Germinal center (tissue), 1 donor: ENCODE data around the gene CTLA4.
"Not testable (repeated sequence)": the region's sequence is repeated elsewhere in the genome, so short reads cannot be mapped to it uniquely, and the experiment has no call there.

Experiments
- DNase-seq: peaks from one replicate; pipeline ENCODE4 v3.0.0; 2012; ENCODE audit warnings: mixed read lengths, low spot score

The CTLA4 gene

DNA sequence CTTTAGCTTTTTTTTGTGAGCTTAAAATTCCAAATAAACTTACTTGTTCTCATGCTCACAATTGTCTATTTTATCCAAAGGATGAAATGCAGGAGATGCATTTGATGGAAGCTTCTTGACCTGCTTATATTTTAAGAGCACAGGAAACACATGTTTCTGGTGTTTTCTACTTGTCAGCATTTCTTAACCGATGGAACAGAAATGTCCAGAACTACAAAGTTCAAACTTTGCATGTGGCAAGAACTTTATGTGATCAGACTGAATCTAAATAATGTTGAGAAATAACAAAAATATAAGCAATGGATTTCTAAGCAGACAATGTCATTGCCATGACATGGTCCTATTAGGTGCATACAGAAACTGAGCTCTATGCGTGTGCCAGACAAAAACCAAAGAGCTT, 9.9 kb upstream of the CTLA4 start:
- no peak for DNase-seq

DNA sequence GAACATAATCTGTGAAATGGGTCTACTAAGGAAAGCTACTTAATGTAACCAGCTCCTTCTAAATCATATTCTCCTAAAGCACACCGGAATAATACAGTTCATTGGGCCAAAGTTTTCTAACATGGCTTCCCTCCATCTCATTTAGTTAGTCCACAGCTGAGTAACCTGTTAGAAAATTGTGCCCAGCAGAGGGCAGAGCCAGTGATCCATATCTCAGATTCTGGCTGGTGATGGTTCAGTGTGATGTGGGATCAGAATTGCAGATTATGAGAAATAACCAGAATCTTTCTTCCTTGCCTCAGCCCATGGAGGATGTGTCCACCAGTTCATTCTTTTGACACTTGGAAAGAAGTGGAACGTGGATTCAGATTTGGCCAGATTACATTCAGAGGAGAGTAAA, 9.4 kb upstream of the CTLA4 start:
- no peak for DNase-seq

DNA sequence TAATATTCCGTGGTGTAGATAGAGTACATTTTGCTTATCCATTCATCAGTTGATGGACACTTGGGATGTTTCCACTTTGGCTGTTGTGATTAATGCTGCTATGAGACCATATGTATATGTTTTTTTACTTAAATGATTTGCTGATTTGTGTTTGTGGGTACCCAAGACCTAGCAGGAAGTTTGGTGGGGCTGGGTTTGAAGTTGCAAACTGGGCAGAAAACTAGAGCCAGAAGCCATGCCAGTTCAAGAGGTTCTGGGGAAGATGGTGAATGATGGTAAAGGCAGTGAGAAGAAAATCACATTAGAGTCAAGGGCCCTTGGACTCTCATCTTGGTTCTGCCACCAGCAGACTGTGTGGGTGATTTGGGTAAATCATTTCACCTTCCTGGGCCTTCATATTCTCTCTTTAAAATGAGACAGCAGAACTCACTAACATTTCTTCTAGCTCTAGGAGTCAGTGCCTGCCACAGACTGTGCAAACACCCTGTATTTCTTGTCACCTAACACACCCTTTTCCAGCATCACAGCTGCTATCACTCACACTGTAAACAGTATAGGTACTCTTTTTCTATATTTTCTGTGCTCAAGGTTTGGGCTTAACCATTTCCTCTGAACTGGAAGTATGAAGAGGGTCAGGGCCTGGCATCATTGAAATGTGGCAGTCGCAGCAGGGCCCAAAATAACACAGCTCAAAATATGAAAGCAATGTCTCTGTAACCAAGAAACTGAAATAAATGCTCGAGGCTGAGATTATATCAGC, 8.4 kb upstream of the CTLA4 start:
- no peak for DNase-seq

DNA sequence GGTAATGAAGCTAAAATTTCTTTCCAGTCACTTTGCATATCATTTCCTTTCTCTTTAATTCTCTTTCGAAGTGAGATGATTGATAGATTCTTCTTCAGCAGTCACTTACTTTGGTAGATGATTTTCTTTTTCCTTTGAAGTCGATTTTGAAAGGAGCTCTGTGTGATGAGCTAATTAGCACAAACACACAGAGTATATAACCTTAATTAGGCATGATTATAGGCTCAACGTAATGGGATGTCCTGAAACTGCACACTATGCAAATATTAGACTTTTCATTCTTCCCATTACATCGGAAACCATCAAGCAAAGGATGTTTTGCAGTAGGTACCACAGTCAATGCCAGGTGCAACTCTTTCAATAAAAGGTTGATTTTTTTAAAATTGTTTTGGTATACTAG, 6.4 kb upstream of the CTLA4 start:
- no peak for DNase-seq

DNA sequence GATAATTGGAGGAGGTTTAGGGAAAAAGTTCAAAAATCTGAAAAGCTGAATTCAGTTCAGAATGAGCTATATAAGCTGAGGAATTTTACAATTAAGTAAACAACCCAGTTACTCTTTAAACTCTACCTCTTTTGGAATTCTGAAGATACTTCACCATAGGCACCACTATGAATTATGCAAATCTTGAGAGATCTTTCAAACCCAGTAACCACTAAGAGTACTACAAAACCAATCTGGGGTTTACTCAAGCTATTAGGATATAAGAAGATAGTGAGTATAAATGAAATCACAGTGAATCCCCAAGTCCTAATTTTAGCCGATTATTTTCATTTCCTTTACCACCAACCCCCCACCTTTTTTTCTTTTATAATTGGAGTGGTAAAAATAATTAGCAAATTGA, 6.0 kb upstream of the CTLA4 start:
- no peak for DNase-seq

DNA sequence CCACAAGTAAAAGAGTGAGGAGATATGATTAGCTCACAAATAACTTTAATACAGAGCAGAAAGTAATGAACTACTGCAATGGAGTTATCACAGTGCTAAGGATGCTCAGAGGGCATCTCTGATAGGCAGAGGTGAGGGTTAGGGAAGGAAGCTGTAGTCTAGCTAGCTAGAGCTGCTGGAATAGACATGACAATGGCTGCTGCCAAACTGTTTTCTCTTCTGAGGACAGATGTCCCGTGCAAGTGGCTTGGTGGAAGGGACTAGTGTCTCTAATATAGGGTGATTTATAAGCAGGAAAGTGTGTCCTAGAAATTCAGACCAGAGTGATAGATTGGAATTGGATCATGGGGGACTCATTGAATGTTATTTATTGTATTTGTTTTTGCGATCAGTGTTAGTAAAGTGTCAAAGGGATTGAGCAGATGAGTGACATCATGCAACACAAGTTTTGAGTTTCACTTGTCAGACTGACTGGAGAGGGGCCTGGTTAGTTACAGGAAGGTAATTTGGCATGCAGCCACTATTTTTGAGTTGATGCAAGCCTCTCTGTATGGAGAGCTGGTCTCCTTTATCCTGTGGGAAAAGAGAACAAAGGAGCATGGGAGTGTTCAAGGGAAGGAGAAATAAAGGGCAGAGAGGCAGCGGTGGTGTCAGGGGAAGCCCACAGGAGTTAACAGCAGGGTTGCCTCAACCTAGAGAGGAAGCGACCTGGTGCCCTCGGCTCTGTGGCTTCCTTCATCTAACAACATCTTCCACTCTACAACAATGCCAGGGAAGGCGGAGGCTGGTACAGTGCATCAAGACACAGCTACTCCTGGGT, 1.9 kb downstream of the CTLA4 start:
- DNase-seq, result no peak

DNA sequence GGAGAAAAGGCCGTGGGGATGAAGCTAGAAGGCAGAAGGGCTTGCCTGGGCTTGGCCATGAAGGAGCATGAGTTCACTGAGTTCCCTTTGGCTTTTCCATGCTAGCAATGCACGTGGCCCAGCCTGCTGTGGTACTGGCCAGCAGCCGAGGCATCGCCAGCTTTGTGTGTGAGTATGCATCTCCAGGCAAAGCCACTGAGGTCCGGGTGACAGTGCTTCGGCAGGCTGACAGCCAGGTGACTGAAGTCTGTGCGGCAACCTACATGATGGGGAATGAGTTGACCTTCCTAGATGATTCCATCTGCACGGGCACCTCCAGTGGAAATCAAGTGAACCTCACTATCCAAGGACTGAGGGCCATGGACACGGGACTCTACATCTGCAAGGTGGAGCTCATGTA, 2.9 kb downstream of the CTLA4 start:
- no peak for DNase-seq

DNA sequence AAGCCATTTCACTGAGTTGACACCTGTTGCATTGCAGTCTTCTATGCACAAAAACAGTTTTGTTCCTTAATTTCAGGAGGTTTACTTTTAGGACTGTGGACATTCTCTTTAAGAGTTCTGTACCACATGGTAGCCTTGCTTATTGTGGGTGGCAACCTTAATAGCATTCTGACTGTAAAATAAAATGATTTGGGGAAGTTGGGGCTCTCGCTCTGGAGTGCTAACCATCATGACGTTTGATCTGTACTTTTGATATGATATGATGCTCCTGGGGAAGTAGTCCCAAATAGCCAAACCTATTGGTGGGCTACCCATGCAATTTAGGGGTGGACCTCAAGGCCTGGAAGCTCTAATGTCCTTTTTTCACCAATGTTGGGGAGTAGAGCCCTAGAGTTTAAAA, 3.4 kb downstream of the CTLA4 start:
- no peak for DNase-seq

DNA sequence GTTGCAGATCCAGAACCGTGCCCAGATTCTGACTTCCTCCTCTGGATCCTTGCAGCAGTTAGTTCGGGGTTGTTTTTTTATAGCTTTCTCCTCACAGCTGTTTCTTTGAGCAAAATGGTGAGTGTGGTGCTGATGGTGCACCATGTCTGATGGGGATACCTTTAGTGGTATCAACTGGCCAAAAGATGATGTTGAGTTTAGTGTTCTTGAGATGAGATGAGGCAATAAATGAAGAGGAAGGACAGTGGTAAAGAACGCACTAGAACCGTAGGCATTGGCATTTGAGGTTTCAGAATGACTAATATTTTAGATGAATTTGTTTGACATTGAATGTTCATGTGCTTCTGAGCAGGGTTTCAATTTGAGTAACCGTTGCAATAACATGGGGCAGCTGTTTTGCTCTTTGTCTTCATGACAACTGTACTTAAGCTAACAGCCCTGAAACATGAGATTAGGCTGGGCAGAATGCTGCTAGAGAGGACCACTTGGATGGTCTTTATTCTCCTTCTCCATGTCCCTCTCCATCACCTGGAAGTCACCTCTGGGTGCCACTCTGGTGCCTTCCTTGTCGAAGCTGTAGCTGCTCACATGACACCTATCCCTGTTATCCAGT, 3.9 kb downstream of the CTLA4 start:
- no peak for DNase-seq

DNA sequence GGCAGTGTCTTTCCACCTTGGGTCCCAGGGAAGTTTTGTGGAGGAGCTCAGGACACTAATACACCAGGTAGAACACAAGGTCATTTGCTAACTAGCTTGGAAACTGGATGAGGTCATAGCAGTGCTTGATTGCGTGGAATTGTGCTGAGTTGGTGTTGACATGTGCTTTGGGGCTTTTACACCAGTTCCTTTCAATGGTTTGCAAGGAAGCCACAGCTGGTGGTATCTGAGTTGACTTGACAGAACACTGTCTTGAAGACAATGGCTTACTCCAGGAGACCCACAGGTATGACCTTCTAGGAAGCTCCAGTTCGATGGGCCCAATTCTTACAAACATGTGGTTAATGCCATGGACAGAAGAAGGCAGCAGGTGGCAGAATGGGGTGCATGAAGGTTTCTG, 5.9 kb downstream of the CTLA4 start:
- DNase-seq, result no peak

DNA sequence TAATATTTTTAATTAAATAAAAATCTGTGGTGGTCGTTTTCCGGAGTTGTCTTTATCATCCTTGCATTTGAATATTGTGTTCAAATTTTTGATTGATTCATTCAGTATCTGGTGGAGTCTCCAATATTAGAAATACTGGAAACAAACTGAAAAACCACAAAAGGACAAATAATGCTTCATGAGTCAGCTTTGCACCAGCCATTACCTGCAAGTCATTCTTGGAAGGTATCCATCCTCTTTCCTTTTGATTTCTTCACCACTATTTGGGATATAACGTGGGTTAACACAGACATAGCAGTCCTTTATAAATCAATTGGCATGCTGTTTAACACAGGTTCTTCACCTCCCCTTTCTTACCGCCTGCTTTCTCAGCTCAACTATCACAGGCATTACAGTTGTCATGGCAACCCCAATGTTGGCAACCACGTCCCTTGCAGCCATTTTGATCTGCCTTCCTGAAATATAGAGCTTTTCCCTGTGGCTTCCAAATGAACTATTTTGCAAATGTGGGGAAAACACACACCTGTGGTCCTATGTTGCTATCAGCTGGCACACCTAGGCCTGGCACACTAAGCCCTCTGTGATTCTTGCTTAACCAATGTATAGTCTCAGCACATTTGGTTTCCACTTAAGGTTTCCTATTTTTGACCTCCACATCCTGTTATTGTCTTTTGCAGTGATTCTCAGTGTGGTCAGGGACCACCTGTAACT, 6.5 kb downstream of the CTLA4 start:
- DNase-seq, result no peak

DNA sequence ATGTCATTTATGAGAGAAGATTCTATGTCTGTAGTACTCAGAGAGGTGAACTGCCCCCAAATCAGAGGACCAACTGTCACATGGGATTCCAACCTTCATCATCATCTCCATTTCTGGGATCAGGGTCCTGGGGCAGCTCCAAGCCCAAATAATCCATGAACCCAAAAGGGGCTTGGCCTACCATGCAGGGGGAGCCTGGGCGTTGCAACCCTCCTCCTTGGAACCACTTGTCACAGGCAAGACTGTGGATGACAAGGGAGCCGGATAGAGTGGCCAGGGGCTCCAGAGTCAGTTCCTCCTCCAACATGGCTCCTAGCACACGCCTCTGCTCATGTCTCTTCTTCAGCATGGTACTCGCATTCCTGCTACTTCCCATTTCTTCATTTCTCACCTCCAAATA, 7.9 kb downstream of the CTLA4 start:
- no peak for DNase-seq

DNA sequence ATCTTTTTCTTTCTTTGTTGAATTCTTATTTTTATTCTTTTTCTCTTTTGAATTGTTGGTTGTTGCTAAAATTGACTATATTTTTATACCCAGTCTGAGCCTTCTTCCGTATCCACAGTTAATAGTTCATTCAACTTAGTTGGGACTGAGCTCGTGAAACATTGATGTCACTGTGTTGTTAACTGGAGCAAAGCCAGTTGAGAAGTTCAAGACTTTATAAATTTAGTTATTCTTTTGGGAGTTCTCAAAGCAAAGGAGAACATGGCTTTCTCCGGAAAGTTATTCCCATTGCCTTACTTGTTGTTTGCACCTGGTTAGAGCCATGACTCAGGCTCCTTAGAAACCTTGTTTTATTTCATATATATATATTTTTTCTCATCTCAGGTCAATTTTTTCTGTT, 8.8 kb downstream of the CTLA4 start:
- no peak for DNase-seq

DNA sequence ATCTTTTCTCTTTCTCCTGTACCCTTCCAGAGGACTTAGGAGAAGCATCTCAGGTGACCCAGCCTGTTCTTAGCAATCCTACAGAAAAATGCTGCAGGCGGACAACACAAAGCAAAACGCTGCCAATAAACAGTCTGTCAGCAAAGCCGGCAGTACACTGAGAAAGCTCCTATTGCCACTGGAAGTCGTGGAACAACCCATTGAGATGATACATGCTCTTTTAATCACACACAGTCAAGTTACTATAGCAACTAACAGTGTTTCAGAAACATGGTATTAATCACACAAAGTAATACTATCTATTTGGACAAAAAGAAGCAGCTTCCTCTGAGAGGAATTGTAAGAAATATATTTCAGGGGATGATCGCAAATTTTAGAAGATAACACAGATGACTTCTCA, 10.5 kb downstream of the CTLA4 start:
- DNase-seq, result no peak

DNA sequence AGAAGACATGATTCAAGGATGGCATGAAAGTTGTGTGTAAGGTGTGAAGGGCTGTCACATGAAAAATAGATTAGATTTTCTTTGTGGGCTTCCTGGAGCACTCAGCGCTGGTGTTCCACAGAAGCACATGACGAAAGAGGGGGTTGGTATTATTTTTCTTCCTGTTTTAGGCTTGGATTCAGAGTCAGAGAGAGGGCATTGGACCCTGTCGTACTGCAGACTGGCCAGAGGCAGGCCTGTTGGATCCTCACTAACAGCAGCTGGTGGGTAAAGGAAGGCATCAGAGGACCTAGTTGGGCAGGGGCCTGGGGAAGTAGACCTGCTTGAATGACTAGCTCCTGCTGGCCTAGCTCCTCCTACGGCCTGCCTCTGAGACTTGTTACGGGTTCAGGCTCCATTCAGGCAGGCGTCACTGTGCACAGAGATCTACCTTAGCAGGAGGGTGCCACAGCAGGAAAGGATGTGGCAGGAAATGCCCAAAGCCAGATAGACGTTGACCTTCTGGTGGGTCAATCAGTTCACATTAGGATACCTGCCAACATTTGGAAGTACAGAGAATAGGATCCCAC, 13.1 kb downstream of the CTLA4 start:
- no peak for DNase-seq

DNA sequence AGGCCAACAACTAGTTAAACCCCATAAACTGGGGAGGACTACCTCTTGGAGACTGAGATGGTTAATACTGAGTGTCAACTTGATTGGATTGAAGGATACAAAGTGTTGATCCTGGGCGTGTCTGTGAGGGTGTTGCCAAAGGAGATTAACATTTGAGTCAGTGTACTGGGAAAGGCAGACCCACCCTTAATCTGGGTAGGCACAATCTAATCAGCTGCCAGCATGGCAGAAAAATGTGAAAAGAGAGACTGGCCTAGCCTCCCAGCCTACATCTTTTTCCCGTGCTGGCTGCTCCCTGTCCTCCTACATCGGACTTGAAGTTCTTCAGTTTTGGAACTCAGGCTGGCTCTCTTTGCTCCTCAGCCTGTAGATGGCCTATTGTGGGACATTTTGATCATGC, 13.6 kb downstream of the CTLA4 start:
- DNase-seq, result not testable (repeated sequence)

DNA sequence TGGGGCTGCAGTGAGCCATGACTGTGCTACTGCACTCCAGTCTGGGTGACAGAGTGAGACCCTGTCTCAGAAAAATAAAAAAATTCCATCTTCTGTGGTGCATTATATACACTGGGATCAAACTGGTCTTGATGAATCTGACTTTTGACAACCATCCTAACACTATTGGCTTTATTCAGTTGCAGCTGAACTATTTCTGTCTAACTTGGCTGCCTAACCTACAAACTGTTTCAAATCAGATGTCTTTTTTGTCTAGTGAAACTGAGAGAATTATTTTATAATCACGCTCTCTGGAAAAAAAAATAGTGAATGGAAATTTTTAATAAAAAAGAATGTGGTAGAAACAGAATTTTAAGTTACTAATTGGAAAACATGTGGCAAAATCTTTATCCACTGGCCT, 15.0 kb downstream of the CTLA4 start:
- no peak for DNase-seq

DNA sequence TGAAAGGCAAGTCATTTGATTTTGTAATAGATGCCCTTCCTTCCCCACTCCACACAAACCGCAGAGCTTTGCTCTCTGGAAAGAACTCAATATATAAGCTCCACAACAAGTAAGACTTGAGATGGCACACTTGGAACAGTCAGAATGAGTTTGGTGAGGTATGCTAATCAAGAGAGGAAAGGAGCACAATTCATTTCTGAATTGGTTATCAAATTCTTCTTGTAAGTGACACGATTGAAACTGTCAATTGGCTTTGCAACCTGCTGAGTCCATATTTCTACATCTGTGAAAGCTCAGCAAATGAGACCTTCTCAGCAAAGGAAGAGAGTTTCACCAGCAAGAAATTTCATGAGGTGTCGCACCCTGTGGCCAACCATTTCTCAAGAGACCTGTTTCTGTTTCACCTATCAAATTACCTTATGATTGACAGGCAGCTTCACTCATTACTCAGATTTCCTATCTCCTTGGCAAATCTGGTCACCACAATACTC, 19.1 kb downstream of the CTLA4 start:
- no peak for DNase-seq

DNA sequence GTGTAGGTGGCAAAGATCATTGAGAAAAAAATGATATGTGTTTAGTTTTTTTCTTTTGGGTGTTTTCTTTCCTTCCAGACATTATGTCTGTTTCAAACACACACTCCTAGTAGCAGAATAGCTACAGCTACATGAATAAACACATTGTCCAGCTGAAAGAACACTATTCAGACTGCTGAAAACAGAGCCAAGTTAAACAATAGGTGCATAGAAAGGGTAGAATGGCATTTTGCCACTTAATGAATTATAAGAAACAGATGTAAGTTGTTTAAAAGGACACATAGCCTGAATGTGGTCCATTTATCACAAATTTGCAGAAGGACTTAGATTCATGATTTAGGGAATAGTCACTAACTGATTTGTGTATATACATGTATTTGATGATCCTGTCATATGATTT, 20.1 kb downstream of the CTLA4 start:
- DNase-seq, result no peak

DNA sequence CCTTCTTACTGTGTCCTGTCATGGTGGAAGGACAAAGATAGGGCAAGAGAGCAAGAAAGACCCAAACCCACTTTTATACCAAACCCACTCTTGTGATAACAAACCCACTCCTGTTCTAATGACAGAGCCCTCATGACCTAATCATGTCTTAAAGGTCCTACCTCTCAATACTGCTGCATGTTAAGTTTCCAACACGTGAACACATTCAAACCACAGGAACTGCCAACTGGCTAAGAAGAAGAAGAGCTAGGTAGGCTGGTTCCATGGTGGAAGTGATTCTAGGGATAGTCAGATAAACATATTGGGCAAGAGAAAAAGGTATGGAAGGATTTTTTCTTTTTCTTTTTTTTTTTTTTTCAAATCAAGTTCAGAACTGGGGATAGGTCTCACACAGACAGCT, 22.0 kb downstream of the CTLA4 start:
- DNase-seq, result no peak

DNA sequence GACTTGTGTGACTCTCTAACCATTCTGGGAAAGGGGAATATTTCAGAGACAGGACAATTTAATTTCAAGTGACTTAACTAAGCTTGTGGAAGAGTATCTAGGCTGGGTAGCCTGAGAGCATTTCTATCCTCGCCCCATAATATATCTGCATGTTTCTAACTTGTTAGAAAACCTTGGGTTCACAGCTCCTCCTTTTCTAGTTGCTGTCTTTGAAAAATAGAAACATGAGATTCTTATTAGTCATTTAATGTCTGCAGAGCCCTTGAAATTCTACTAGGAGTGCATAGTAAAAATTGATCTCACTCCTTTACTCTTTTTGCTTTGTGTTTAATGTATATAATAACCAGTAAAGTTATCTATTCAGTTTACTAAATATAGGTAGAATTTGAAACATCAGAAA, 22.4 kb downstream of the CTLA4 start:
- DNase-seq, result no peak

DNA sequence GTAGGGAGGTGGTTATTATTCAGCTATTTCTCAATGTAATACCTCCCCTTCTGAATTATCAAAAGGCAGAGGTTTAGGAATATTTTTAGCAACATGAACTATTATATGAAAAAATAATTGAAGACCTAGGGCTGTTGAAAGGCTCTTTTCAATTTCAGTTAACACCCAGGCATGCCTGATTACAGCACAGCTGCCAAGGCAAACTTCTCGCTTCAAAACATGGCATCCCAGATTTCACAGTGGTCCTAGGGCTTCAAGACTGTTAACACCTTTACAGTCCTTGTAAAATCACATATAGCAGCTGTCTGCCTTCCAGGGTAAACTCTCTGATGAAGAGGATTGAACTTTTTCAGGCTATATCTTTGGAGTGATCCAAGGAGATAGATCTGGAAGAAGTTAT, 23.2 kb downstream of the CTLA4 start:
- DNase-seq, result no peak
